ENCODE measurements around the gene CPED1. TPM values are rescaled to one million over a fixed set of nuclear protein-coding genes. Genes with fewer than 3 reads are reported as not detected.
"Not testable (repeated sequence)": the region's sequence is repeated elsewhere in the genome, so short reads cannot be mapped to it uniquely, and the experiment has no call there.

The CPED1 gene
- polyA plus RNA-seq, 1 donor = 43.4 TPM

- no peak for DNase-seq
These were observed 7.9 kb downstream of the CPED1 start for GRCh38 chr7:120996333-120996987.

DNA sequence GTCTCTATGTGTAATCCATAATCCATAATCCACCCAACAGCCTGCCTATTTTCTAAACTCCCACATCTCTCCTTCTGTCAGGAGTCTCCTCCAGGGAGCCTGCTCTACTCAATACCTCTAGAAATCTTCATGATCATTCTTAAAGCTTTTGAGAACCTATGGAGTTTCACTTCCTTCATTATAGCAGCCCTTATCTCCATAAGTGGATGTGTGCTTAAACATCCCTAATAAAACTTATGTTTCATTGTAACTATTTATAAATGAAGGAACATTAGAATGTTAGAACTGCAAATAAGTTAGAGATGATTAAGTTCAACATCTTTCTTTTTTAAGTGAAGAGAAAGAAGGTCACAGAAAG, 8.5 kb downstream of the CPED1 start:
- no peak for DNase-seq

DNA sequence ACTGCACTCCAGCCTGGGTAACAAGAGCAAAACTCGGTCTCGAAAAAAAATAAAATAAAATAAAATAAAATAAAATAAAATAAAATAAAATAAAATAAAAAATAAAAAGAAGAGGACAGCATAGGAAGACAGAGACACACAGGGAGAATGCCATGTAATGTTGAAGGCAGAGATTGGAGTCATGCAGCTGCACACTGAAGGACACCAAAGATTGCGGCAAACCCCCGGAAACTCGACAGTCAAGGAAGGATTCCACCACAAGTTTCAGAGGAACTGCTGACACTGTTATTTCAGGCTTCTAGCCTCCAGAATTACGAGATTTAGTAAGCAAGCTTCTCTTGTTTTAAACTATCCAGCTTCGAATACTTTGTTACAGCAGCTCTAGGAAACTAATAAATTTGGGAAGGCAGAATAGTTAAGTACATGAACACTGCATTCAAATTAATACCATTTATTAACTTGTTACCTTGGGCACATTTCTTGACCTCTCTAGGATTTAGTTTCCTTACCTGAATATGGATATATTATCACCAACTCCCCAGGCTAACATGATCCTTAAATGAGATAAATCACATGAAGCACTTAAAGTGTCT, 9.5 kb downstream of the CPED1 start:
- DNase-seq = no peak

GRCh38 chr7:120998520-120998919, 10.0 kb downstream of the CPED1 start:
- DNase-seq = no peak

GRCh38 chr7:120998996-120999565, 10.6 kb downstream of the CPED1 start:
- DNase-seq = no peak

GRCh38 chr7:121000081-121000983, 11.8 kb downstream of the CPED1 start:
- no peak for DNase-seq

- no peak for DNase-seq
These were observed 12.9 kb downstream of the CPED1 start for GRCh38 chr7:121001234-121001906.

- DNase-seq = no peak
These were observed 13.7 kb downstream of the CPED1 start for GRCh38 chr7:121002048-121002756.

DNA sequence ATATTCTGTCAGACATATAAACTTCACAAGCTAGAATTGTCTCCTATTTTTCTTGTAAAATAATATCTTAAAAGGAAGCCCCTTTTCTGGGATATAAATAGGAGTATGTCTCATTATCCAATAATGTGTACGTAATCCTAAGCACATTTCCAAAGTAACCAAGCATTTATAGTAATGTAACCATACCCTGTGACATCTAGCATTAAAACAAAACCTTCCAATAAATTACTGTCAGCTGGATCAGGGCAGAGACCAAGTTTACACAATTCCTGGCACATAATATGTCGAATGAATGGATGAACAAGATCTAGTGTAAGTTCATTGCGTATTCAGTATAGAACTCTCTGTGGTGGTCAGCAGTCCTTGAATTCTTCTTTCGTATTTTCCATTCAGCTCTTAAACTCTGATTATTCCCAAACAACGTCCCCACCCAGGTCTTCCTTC, 14.3 kb downstream of the CPED1 start:
- DNase-seq = no peak

- DNase-seq = no peak
These were observed 15.6 kb downstream of the CPED1 start for GRCh38 chr7:121003986-121004685.

- DNase-seq = not testable (repeated sequence)
These were observed 16.5 kb downstream of the CPED1 start for GRCh38 chr7:121005058-121005457.

- DNase-seq = no peak
These were observed 17.6 kb downstream of the CPED1 start for GRCh38 chr7:121005996-121006584.

DNA sequence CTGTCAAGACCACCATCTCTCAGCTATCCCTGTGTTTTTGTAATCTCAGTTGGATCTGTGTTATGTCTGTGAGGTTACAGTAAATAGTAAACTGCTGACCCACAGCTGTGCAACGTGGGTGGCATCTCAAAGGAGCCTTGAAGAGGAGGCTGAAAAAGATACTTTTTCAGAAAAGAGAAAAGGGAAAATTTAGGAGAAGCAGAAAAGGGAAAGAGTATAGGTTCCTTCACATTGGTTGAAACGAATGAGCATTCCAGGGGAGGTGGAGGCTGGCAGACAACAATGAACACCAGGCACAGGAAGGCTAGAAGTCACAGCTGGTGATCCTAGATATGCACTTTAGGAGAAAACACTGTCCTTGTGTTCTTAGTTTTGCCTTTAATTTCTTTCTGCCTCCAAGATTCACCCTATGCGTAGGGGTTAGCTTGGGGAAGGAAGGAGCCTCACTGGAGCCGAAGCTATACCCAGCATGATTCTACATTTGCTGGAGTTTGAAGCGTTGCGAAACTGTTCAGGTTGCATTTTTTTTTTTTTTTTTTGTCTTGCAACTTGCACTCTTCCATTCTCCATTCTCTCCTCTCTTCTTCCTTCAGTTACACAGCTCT, 18.3 kb downstream of the CPED1 start:
- DNase-seq = no peak

DNA sequence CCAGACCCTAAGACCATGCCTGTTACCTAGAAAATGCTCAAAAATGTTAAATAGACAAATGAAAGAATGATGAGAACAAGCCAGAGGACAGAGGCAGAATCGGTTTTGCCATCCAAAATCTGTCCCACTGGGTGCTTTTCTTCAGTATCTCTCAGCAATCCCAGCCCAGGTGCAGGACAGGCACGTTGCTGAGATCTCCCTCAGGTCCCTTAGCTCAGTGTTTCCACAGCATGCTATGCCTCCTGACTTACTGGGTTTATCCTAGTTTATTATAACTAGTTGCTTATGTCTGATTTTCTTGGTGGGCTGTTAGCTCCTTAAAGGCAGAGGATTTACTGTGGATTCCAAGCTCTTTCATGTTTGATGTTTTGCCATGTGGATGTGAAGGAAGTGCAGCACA, 20.3 kb downstream of the CPED1 start:
- DNase-seq = no peak

DNA sequence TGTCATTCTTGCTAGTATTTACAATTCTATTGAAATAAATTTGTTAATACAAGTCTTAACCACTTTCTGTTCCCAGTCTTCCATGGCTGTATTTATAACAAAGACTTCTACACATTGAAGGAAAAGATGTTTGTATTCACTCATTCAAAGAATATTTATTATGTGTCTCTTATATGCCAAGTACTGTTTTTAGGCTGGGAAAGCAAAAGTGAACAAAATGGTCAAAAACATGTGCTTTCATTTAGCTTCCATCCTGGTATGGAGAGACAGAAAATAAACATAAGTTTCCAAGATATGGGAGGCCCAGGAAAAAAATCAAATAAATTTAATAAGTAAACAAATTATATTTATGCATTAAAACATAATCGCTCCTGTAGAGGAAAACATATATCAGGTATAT, 22.9 kb downstream of the CPED1 start:
- DNase-seq = no peak

- DNase-seq = no peak
These were observed 23.8 kb downstream of the CPED1 start for GRCh38 chr7:121012170-121012874.

DNA sequence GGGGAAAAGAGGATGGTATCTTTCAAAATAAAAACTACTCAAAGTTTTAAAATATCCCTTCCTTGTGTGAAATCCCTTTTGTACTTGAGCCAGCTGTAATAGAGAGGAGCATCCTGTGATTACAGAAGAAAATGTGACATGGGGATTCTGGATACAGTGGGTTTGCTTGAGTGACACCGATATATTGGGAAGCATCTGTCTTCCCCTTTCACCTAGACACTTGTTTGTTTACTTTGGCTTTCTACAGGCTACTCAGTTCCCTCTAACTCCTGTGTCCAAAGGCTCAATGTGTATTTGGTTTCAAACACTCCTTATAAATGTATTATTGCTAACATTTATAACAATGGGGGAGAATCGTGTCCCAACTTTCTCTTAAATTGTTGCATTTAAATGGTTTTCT, 24.4 kb downstream of the CPED1 start:
- no peak for DNase-seq

DNA sequence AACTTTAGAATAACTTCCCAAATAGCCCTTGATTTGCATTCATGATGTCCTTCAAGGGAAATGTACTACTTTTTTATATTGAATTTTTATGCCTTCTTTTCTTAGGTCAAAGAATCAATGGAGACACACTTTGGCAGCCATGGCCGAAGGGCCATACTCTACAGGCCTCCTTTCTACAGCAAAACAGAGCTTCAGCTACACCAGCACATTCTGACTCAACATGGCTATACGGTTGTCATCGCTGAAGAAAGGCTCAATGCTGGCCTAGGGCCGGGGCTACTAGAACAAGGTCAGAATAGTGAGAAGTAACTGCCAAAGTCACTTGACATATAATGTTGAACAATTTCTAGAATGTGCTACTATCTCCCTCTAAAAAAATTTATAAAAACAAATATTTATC, 27.0 kb downstream of the CPED1 start:
- no peak for DNase-seq

GRCh38 chr7:121016966-121017365, 28.5 kb downstream of the CPED1 start:
- no peak for DNase-seq
